KMS-11 (cell line): ENCODE data around the gene KCNJ3.

Source experiments
- H2AFZ ChIP-seq: fragments of 200-600 bp; sonication (generic); 2 replicates; pipeline ENCODE4 v1.6.1; 2016; ENCODE audit warnings: antibody characterized with exemption, mixed run types, low read depth
- H3K27ac ChIP-seq: fragments of 200-600 bp; sonication (generic); 2 replicates; pipeline ENCODE4 v1.6.1; 2016; ENCODE audit warnings: mild to moderate bottlenecking, mixed run types
- H3K27me3 ChIP-seq: fragments of 200-600 bp; sonication (generic); 2 replicates; pipeline ENCODE4 v1.6.1; 2017; ENCODE audit warnings: mild to moderate bottlenecking, low read depth, mixed run types, moderate library complexity; ENCODE audit not compliant: insufficient read depth
- H3K36me3 ChIP-seq: fragments of 200-600 bp; sonication (generic); 2 replicates; pipeline ENCODE4 v1.6.1; 2017; ENCODE audit warnings: mild to moderate bottlenecking, mixed run types; ENCODE audit not compliant: insufficient read depth
- H3K4me1 ChIP-seq: fragments of 200-600 bp; sonication (generic); 2 replicates; pipeline ENCODE4 v1.6.1; 2016; ENCODE audit warnings: mild to moderate bottlenecking, low read depth, mixed run types; ENCODE audit not compliant: poor library complexity, severe bottlenecking
- H3K4me2 ChIP-seq: fragments of 200-600 bp; sonication (generic); 2 replicates; pipeline ENCODE4 v1.7.0; 2016; ENCODE audit warnings: mild to moderate bottlenecking, mixed run types
- H3K4me3 ChIP-seq: fragments of 200-600 bp; sonication (generic); IDR thresholded peaks from 2 replicates; pipeline ENCODE4 v1.6.1; 2017; ENCODE audit warnings: low read depth, low read length, mixed read lengths; ENCODE audit not compliant: insufficient read depth
- H3K79me2 ChIP-seq: fragments of 200-600 bp; sonication (generic); 2 replicates; pipeline ENCODE4 v1.6.1; 2016; ENCODE audit warnings: low read depth, mixed run types; ENCODE audit not compliant: insufficient read depth
- H3K9ac ChIP-seq: fragments of 200-600 bp; sonication (generic); 2 replicates; pipeline ENCODE4 v1.6.1; 2016; ENCODE audit warnings: mild to moderate bottlenecking, mixed run types
- H4K20me1 ChIP-seq: fragments of 200-600 bp; sonication (generic); 2 replicates; pipeline ENCODE4 v1.6.1; 2016; ENCODE audit warnings: mild to moderate bottlenecking, mixed run types; ENCODE audit not compliant: insufficient read depth
- CTCF ChIP-seq: fragments of 200-600 bp; sonication (generic); conservative IDR thresholded peaks from 2 replicates; pipeline ENCODE4 v1.6.1; 2017; ENCODE audit warnings: low read depth, mild to moderate bottlenecking, antibody characterized with exemption, low read length, moderate library complexity, mixed read lengths

KCNJ3 gene

DNA sequence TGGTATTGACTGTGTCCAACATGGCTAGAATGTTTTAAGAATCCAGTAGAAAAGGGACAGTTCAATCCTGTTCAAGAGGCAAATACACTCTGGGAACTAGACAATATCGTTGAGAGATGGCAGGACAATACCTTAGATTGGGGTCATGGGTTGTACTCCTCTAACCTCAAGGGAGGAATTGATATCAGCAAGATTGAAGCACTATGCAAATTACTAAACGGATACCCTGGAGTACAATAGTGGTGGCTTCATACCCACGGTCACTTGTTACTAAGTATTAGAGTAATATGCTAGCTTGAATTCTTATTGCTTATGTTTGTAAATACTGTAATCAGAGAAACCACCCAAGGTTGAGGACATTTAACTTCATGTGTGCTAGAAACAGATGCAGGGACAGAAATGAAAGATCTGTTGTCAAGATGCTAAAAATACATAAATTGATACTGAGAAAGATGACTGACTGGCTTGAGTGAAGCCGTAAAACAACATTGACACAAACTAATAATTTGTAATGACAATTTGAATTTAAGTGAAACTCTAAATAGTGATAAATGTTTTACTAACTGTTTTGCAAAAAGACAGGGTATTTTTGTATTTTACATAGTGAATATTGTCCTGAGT lies 73.3 kb downstream of the KCNJ3 start:
- no peaks in the 10 kb centered on the region for H3K36me3 ChIP-seq
- no peak overlapping the region for H3K4me3 ChIP-seq
- H3K27ac ChIP-seq, result no peak overlapping the region
- no peak for TF ChIP-seq CTCF
- no peaks in the 10 kb centered on the region for H3K4me1 ChIP-seq
- H3K79me2 ChIP-seq, result no peaks in the 10 kb centered on the region
- no peak overlapping the region for H2AFZ ChIP-seq
- no peak overlapping the region for H3K4me2 ChIP-seq
- H4K20me1 ChIP-seq, result no peaks in the 10 kb centered on the region
- H3K27me3 ChIP-seq, result no peaks in the 10 kb centered on the region
- H3K9ac ChIP-seq, result no peak overlapping the region

- Histone ChIP-seq H3K4me3 (no peak overlapping the region), H4K20me1 (no peaks in the 10 kb centered on the region), H3K9ac (no peak overlapping the region), H3K27ac (no peak overlapping the region), H3K27me3 (no peaks in the 10 kb centered on the region), H3K79me2 (no peaks in the 10 kb centered on the region), H3K4me2 (no peak overlapping the region), H3K4me1 (no peaks in the 10 kb centered on the region), H2AFZ (no peak overlapping the region), H3K36me3 (no peaks in the 10 kb centered on the region)
- TF ChIP-seq CTCF, result no peak
Observed at GRCh38 chr2:154776825-154777224, 78.3 kb downstream of the KCNJ3 start.

DNA sequence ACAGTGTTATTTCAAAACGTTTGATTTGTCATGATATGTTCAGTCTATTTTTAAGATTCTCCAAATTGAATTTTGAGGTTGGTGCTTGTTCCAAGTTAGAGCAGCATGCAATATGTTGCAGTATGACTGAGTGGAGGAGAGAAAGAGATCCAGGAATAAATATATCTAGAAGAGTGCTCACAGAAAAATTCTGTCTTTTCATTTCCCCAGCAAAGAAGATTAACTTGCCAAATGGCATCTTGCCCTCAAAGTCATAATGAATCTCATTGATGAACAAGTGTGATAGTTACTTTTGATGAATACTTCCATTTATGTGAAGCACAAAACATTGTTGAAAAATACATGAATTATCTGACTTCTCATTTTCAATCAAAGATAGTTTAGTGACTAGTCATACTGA lies 95.9 kb downstream of the KCNJ3 start:
- TF ChIP-seq CTCF, result no peak
- H3K27ac ChIP-seq, result no peak overlapping the region
- no peak overlapping the region for H3K9ac ChIP-seq
- H3K36me3 ChIP-seq, result no peaks in the 10 kb centered on the region
- no peaks in the 10 kb centered on the region for H3K79me2 ChIP-seq
- H3K4me1 ChIP-seq, result no peaks in the 10 kb centered on the region
- no peaks in the 10 kb centered on the region for H4K20me1 ChIP-seq
- H3K4me3 ChIP-seq, result no peak overlapping the region
- no peaks in the 10 kb centered on the region for H3K27me3 ChIP-seq
- no peak overlapping the region for H3K4me2 ChIP-seq
- no peak overlapping the region for H2AFZ ChIP-seq

DNA sequence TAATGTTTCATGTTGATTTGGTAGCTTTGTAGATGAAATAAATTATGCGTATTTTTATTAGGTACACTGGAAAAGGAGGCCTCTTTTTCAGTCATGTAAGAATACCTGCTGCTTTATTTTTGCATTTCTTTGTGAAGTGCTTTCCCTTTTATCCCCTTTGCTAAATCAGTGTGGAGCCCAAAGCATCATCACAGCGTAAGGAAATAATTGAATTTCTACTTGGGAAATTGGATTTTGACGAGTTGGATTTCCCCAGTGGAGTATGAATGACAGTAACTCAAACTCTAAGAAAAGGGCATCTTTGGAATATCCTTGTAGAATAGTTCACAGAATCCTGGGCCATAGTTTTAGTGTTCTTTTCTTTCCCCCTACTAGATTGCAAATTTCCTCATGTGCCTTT lies 97.2 kb downstream of the KCNJ3 start:
- Histone ChIP-seq H2AFZ (no peak overlapping the region), H3K27ac (no peak overlapping the region), H3K4me3 (no peak overlapping the region), H3K4me2 (no peak overlapping the region), H3K4me1 (no peaks in the 10 kb centered on the region), H4K20me1 (no peaks in the 10 kb centered on the region), H3K9ac (no peak overlapping the region), H3K79me2 (no peaks in the 10 kb centered on the region), H3K27me3 (no peaks in the 10 kb centered on the region), H3K36me3 (no peaks in the 10 kb centered on the region)
- no peak for TF ChIP-seq CTCF
